ENCODE data around the gene HCFC1R1. TPM values are rescaled to one million over a fixed set of nuclear protein-coding genes. Genes with fewer than 3 reads are reported as not detected.
A peak's percentile ranks its signal among the peaks of the same experiment; 100 is the strongest.

HCFC1R1 gene
- total and polyA plus RNA-seq, 2 donors (not counting 1 experiment from before 2014, with no cell fraction given) = 17.9 to 24.8 TPM

DNA sequence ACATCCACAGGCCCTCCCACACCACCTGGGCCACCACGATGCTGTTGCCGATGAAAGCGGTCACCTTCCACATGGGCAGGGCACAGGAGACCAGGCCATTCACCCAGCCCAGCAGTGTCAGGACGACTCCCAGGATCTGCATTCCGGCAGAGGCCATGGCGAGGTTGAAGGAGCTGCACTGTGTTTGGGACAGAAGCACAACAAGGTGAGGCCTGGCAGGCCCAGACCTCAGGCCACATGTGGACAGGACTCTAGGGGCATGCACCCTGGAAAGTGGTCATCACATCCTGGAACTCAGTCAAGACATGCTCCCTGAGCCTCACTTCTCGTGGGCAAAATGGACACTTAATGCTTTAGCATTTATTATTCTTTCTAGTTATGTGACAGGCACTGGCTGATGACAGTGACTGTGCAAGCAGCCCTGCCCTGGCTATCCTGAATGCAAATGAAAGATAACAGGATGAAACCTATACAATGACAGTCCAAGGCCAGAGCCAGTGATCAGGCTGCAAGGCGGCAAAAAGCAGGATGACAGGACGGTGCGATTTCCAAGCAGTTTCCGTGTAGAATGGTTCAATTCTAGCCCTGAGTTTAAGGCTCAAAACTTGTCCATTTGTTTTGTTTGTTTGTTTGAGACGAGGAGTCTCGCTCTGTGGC is 7.7 kb downstream of the HCFC1R1 start:
- ChIA-PET POLR2A (no interaction called here), CTCF (interaction anchor here (1.4 kb wide), 1 partner anchor 12 kb away, joined by 4 read pairs; no protein-coding TSS in a partner anchor)
- Histone ChIP-seq H3K79me2 (ENCODE audit: control insufficient read depth, insufficient read depth, low read length) (no peaks in the 10 kb centered on the region), H3K27ac (ENCODE audit: low read length in 2 of 2) (no peak overlapping the region), H3K9ac (ENCODE audit: low read length) (no peak overlapping the region), H4K20me1 (ENCODE audit: control insufficient read depth, insufficient read depth, low read length, poor library complexity, severe bottlenecking) (no peaks in the 10 kb centered on the region), H3K9me3 (ENCODE audit: control extremely low read depth in 1 of 3, control insufficient read depth in 2 of 3, insufficient read depth in 1 of 3, low read length in 2 of 3) (peaks cover 0 to 4% (median 0%) of the 10 kb centered on the region in 3 donors), H3K36me3 (replicated peaks in 1 of 2; ENCODE audit: control extremely low read depth in 1 of 2, control insufficient read depth in 1 of 2, extremely low read depth in 1 of 2, insufficient read depth in 2 of 2, low read length in 1 of 2) (no peaks in the 10 kb centered on the region), H3K27me3 (replicated peaks in 1 of 4; ENCODE audit: control extremely low read depth in 1 of 4, control insufficient read depth in 3 of 4, insufficient read depth in 4 of 4, low read length in 3 of 4) (peaks cover 0 to 29% (median 14%) of the 10 kb centered on the region in 4 experiments), H3K4me2 (replicated peaks; ENCODE audit: low read depth, low read length, poor library complexity, severe bottlenecking) (no peak overlapping the region), H3K4me3 (ENCODE audit: control extremely low read depth in 1 of 5, extremely low read depth in 1 of 5, insufficient read depth in 1 of 5, low read depth in 2 of 5, low read length in 4 of 5) (no peak overlapping the region), H2AFZ (ENCODE audit: insufficient read depth, low read depth, low read length, poor library complexity, severe bottlenecking) (no peak overlapping the region), H3K4me1 (ENCODE audit: control insufficient read depth in 2 of 2, insufficient read depth in 2 of 2, low read length in 2 of 2) (peaks cover 13 to 22% of the 10 kb centered on the region in 2 donors)
- Mint-ChIP-seq H3K4me3 (peak overlapping the region; percentile 39), H3K9me3 (ENCODE audit: insufficient read depth) (no peaks in the 10 kb centered on the region), H3K27ac (no peak overlapping the region), H3K27me3 (peaks cover 22% of the 10 kb centered on the region), H3K4me1 (peaks cover 12% of the 10 kb centered on the region)
- WGBS (ENCODE audit: insufficient coverage) = 91% methylated on average over 10 of the region's 13 CpGs
- DNase-seq (no peak), ATAC-seq (ENCODE audit: low read depth) (no peak)
- TF ChIP-seq EZH2 (IDR thresholded peaks at IDR 0.05; ENCODE audit: borderline replicate concordance, insufficient read depth, low read depth, low read length, poor library complexity, severe bottlenecking) = no peak
- TF ChIP-seq, protein P1, sequence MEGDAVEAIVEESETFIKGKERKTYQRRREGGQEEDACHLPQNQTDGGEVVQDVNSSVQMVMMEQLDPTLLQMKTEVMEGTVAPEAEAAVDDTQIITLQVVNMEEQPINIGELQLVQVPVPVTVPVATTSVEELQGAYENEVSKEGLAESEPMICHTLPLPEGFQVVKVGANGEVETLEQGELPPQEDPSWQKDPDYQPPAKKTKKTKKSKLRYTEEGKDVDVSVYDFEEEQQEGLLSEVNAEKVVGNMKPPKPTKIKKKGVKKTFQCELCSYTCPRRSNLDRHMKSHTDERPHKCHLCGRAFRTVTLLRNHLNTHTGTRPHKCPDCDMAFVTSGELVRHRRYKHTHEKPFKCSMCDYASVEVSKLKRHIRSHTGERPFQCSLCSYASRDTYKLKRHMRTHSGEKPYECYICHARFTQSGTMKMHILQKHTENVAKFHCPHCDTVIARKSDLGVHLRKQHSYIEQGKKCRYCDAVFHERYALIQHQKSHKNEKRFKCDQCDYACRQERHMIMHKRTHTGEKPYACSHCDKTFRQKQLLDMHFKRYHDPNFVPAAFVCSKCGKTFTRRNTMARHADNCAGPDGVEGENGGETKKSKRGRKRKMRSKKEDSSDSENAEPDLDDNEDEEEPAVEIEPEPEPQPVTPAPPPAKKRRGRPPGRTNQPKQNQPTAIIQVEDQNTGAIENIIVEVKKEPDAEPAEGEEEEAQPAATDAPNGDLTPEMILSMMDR (IDR thresholded peaks at IDR 0.05) = no peak
- intact Hi-C loops (cut with micrococcal nuclease) = no loop called here

DNA sequence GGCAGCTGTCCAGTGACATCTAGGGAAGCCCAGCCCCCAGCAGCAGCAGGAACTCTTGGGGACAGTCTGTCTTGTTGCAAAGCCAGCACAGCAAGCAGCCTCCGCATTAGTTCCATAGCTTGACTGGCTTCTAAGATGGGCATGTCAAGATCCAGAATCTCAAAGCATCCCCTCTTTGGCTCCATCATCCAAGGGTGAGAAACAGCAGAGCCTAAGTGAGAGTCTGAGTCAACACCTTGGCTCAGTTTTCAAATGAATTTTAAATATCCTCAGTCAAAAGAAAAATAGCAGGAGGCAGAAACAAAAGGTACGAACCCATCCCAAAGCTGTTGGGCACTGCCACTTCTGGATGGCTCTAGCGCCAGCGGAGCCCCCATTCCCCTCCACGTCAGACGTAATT is 8.8 kb downstream of the HCFC1R1 start:
- Histone ChIP-seq H3K36me3 (replicated peaks in 1 of 2; ENCODE audit: control extremely low read depth in 1 of 2, control insufficient read depth in 1 of 2, extremely low read depth in 1 of 2, insufficient read depth in 2 of 2, low read length in 1 of 2) (no peaks in the 10 kb centered on the region), H3K4me2 (replicated peaks; ENCODE audit: low read depth, low read length, poor library complexity, severe bottlenecking) (no peak overlapping the region), H3K27me3 (replicated peaks in 1 of 4; ENCODE audit: control extremely low read depth in 1 of 4, control insufficient read depth in 3 of 4, insufficient read depth in 4 of 4, low read length in 3 of 4) (peaks cover 0 to 32% (median 14%) of the 10 kb centered on the region in 4 experiments), H3K4me1 (ENCODE audit: control insufficient read depth in 2 of 2, insufficient read depth in 2 of 2, low read length in 2 of 2) (peaks cover 6 to 13% of the 10 kb centered on the region in 2 donors), H2AFZ (ENCODE audit: insufficient read depth, low read depth, low read length, poor library complexity, severe bottlenecking) (no peak overlapping the region), H3K27ac (ENCODE audit: low read length in 2 of 2) (no peak overlapping the region), H3K79me2 (ENCODE audit: control insufficient read depth, insufficient read depth, low read length) (no peaks in the 10 kb centered on the region), H3K4me3 (ENCODE audit: control extremely low read depth in 1 of 5, extremely low read depth in 1 of 5, insufficient read depth in 1 of 5, low read depth in 2 of 5, low read length in 4 of 5) (no peak overlapping the region), H4K20me1 (ENCODE audit: control insufficient read depth, insufficient read depth, low read length, poor library complexity, severe bottlenecking) (no peaks in the 10 kb centered on the region), H3K9me3 (ENCODE audit: control extremely low read depth in 1 of 3, control insufficient read depth in 2 of 3, insufficient read depth in 1 of 3, low read length in 2 of 3) (peaks cover 0 to 4% (median 0%) of the 10 kb centered on the region in 3 donors), H3K9ac (ENCODE audit: low read length) (no peak overlapping the region)
- ATAC-seq (ENCODE audit: low read depth) (no peak), DNase-seq (no peak)
- H3K4me1 Mint-ChIP-seq = peaks cover 7% of the 10 kb centered on the region
- TF ChIP-seq EZH2 (IDR thresholded peaks at IDR 0.05; ENCODE audit: borderline replicate concordance, insufficient read depth, low read depth, low read length, poor library complexity, severe bottlenecking) = no peak
- TF ChIP-seq, protein P1 (IDR thresholded peaks at IDR 0.05) = no peak
- no peaks in the 10 kb centered on the region for H3K9me3 Mint-ChIP-seq (ENCODE audit: insufficient read depth)
- H3K27me3 Mint-ChIP-seq = peaks cover 22% of the 10 kb centered on the region
- H3K4me3 Mint-ChIP-seq = no peak overlapping the region
- WGBS (ENCODE audit: insufficient coverage) = 85% methylated on average over 3 of the region's 6 CpGs
- ChIA-PET POLR2A (no interaction called here), CTCF (interaction anchor here (0.7 to 1.4 kb wide), 2 partner anchors 13 to 20 kb away, joined by 3 to 4 read pairs; no protein-coding TSS in a partner anchor)
- intact Hi-C loops (cut with micrococcal nuclease) = no loop called here
- no peak overlapping the region for H3K27ac Mint-ChIP-seq
